ENCODE results near the gene SERPINA3. TPM values are rescaled to one million over a fixed set of nuclear protein-coding genes. Genes with fewer than 3 reads are reported as not detected.

SERPINA3 gene
- total and polyA plus RNA-seq, 10 of the 15 experiments (the other 5 are each of a cell fraction or from before 2014, with no cell fraction given), result 2.2 TPM; not detected in 9

DNA sequence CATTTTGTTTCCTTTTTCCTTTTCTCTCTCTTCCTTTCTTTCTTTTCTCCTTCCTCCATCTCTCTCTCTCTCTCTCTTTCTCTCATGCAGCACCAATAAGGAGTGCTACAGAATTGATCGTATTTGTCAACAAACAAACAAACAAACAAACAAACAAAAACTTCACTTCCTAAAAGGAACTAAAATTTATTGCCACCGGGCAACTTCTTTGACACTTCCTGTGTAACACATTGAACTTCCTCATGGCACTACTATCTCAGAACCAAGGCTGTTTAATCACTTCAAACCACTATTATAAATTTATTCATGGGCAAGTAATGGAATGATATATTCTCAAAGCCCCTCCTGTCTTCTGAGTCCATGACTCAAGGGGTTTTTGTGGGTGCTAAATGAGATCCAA, 51.3 kb downstream of the SERPINA3 start (continued):
- TF ChIP-seq IRF4 (IDR thresholded peaks at IDR 0.05; ENCODE audit: low read depth, low read length) (no peak), SMARCA5 (IDR thresholded peaks at IDR 0.05) (no peak), YY1 (IDR thresholded peaks at IDR 0.05; ENCODE audit: low read depth, low read length) (no peak), ATF2 (IDR thresholded peaks at IDR 0.05; ENCODE audit: low read length) (no peak), PAX8 (IDR thresholded peaks at IDR 0.05) (no peak), EZH2 (IDR thresholded peaks at IDR 0.05; ENCODE audit: borderline replicate concordance, control insufficient read depth, low read depth, low read length) (no peak), HDGF (IDR thresholded peaks at IDR 0.05) (no peak), SPI1 (IDR thresholded peaks at IDR 0.05; ENCODE audit: borderline replicate concordance, insufficient read depth, low read depth, low read length) (no peak), POLR2AphosphoS2 (IDR thresholded peaks at IDR 0.05; ENCODE audit: low read depth, low read length) (no peak), NKRF (conservative IDR thresholded peaks at IDR 0.05) (no peak), E4F1 (IDR thresholded peaks at IDR 0.05; ENCODE audit: borderline replicate concordance, partially characterized antibody) (no peak)
- TF ChIP-seq, protein P1, sequence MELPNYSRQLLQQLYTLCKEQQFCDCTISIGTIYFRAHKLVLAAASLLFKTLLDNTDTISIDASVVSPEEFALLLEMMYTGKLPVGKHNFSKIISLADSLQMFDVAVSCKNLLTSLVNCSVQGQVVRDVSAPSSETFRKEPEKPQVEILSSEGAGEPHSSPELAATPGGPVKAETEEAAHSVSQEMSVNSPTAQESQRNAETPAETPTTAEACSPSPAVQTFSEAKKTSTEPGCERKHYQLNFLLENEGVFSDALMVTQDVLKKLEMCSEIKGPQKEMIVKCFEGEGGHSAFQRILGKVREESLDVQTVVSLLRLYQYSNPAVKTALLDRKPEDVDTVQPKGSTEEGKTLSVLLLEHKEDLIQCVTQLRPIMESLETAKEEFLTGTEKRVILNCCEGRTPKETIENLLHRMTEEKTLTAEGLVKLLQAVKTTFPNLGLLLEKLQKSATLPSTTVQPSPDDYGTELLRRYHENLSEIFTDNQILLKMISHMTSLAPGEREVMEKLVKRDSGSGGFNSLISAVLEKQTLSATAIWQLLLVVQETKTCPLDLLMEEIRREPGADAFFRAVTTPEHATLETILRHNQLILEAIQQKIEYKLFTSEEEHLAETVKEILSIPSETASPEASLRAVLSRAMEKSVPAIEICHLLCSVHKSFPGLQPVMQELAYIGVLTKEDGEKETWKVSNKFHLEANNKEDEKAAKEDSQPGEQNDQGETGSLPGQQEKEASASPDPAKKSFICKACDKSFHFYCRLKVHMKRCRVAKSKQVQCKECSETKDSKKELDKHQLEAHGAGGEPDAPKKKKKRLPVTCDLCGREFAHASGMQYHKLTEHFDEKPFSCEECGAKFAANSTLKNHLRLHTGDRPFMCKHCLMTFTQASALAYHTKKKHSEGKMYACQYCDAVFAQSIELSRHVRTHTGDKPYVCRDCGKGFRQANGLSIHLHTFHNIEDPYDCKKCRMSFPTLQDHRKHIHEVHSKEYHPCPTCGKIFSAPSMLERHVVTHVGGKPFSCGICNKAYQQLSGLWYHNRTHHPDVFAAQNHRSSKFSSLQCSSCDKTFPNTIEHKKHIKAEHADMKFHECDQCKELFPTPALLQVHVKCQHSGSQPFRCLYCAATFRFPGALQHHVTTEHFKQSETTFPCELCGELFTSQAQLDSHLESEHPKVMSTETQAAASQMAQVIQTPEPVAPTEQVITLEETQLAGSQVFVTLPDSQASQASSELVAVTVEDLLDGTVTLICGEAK (IDR thresholded peaks at IDR 0.05; ENCODE audit: borderline replicate concordance), result no peak

Measured in GM12878 (cell line).